ENCODE results near the gene STARD3. TPM values are rescaled to one million over a fixed set of nuclear protein-coding genes. Genes with fewer than 3 reads are reported as not detected.
A peak's percentile ranks its signal among the peaks of the same experiment; 100 is the strongest.

STARD3 gene
- total and polyA plus RNA-seq, 9 of the 15 experiments (the other 6 are each of a cell fraction or from before 2014, with no cell fraction given): 0.63 to 87.0 (median 46.0) TPM

DNA sequence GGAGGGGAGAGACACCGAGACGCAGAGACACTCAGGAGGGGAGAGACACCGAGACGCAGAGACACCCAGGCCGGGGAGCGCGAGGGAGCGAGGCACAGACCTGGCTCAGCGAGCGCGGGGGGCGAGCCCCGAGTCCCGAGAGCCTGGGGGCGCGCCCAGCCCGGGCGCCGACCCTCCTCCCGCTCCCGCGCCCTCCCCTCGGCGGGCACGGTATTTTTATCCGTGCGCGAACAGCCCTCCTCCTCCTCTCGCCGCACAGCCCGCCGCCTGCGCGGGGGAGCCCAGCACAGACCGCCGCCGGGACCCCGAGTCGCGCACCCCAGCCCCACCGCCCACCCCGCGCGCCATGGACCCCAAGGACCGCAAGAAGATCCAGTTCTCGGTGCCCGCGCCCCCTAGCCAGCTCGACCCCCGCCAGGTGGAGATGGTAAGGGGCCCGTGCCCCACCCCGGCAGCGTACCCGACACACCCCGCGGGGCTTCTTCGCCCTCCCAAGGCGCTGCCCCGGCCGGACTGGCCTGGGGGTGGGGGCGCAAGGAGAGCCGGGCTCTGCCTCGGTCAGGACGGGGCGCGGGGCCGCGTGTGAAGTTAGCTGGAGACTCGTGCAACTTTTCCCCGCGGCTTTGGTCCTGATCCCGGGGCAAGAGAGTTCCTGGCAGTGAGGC, 9.8 kb upstream of the STARD3 start:
- peaks cover 1 to 44% of the 10 kb centered on the region in 2 experiments; a peak in 2 of 5 replicates for H3K4me1 ChIP-seq (replicated peaks in 1 of 2; ENCODE audit: control insufficient read depth in 2 of 2, insufficient read depth in 2 of 2, low read length in 2 of 2)
- H3K9me1 ChIP-seq (ENCODE audit: control insufficient read depth, insufficient read depth, low read length): no peaks in the 10 kb centered on the region
- no peaks in the 10 kb centered on the region for H4K20me1 ChIP-seq (replicated peaks; ENCODE audit: control insufficient read depth, insufficient read depth, low read length)
- in situ Hi-C loops (cut with MboI) (no loop called here), intact Hi-C loops (cut with micrococcal nuclease) (no loop called here)
- DNase-seq (ENCODE audit: extremely low read depth in 1 of 4, low spot score in 3 of 4) (no peak), FAIRE-seq (no peak), ATAC-seq (no peak)
- POLR2A ChIA-PET: interaction anchor here (0.8 to 1.6 kb wide), 3 partner anchors 10 to 95 kb away, joined by 3 to 7 read pairs (median 4); no protein-coding TSS in a partner anchor
- WGBS (ENCODE audit: insufficient coverage, low coverage, missing lambda C conversion rate): 77% methylated on average over 5 of the region's 72 CpGs
- H3K4me2 ChIP-seq (ENCODE audit: insufficient read depth, low read length): no peak overlapping the region
- no peaks in the 10 kb centered on the region for H3K9me3 ChIP-seq (replicated peaks; ENCODE audit: control insufficient read depth, insufficient read depth, low read depth, low read length)
- no peak overlapping the region for H3K4me3 ChIP-seq
- no peaks in the 10 kb centered on the region for H3K79me2 ChIP-seq (ENCODE audit: control insufficient read depth, insufficient read depth, low read length)
- 0 out of 4 replicates have a peak overlapping the region, but pooled peaks of 1 of the 2 experiments have one; percentile 76 for H3K9ac ChIP-seq (ENCODE audit: insufficient read depth in 1 of 2, low read depth in 2 of 2, low read length in 2 of 2)
- TF ChIP-seq BRCA1 (IDR thresholded peaks at IDR 0.05): no peak
- TF ChIP-seq BRCA1 (CRISPR knock-in tag; IDR thresholded peaks at IDR 0.05): no peak
- TF ChIP-seq KDM1A (IDR thresholded peaks at IDR 0.05): no peak
- no peak for TF ChIP-seq XRCC3 (IDR thresholded peaks at IDR 0.05)
- TF ChIP-seq CBFA2T2 (conservative IDR thresholded peaks at IDR 0.05): no peak
- no peak for TF ChIP-seq RB1 (IDR thresholded peaks at IDR 0.05; ENCODE audit: low read depth)
- TF ChIP-seq ZFX (CRISPR knock-in tag; IDR thresholded peaks at IDR 0.05): no peak
- TF ChIP-seq KLF13 (tag; IDR thresholded peaks at IDR 0.05; ENCODE audit: borderline replicate concordance, low read depth): no peak
- TF ChIP-seq, protein P1, sequence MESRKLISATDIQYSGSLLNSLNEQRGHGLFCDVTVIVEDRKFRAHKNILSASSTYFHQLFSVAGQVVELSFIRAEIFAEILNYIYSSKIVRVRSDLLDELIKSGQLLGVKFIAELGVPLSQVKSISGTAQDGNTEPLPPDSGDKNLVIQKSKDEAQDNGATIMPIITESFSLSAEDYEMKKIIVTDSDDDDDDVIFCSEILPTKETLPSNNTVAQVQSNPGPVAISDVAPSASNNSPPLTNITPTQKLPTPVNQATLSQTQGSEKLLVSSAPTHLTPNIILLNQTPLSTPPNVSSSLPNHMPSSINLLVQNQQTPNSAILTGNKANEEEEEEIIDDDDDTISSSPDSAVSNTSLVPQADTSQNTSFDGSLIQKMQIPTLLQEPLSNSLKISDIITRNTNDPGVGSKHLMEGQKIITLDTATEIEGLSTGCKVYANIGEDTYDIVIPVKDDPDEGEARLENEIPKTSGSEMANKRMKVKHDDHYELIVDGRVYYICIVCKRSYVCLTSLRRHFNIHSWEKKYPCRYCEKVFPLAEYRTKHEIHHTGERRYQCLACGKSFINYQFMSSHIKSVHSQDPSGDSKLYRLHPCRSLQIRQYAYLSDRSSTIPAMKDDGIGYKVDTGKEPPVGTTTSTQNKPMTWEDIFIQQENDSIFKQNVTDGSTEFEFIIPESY (CRISPR knock-in tag; IDR thresholded peaks at IDR 0.05): no peak
- TF ChIP-seq POLR3G (IDR thresholded peaks at IDR 0.05; ENCODE audit: extremely low read depth, insufficient read length, insufficient replicate concordance): no peak
- TF ChIP-seq IRF2 (CRISPR knock-in tag; IDR thresholded peaks at IDR 0.05): no peak
- TF ChIP-seq, protein P2, sequence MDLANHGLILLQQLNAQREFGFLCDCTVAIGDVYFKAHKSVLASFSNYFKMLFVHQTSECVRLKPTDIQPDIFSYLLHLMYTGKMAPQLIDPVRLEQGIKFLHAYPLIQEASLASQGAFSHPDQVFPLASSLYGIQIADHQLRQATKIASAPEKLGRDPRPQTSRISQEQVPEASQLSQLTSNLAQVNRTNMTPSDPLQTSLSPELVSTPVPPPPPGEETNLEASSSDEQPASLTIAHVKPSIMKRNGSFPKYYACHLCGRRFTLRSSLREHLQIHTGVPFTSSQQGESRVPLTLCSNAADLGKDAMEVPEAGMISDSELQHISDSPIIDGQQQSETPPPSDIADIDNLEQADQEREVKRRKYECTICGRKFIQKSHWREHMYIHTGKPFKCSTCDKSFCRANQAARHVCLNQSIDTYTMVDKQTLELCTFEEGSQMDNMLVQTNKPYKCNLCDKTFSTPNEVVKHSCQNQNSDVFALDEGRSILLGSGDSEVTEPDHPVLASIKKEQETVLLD (IDR thresholded peaks at IDR 0.05): no peak
- TF ChIP-seq TAF15 (IDR thresholded peaks at IDR 0.05; ENCODE audit: low read depth, low read length): no peak
- TF ChIP-seq ZNF212 (CRISPR knock-in tag; IDR thresholded peaks at IDR 0.05): no peak
- no peak for TF ChIP-seq NR2C2 (CRISPR knock-in tag; IDR thresholded peaks at IDR 0.05)
- TF ChIP-seq NR2C2 (tag; IDR thresholded peaks at IDR 0.05): no peak
- H3K27me3 ChIP-seq (ENCODE audit: control insufficient read depth in 2 of 2, insufficient read depth in 2 of 2, low read length in 2 of 2): no peaks in the 10 kb centered on the region
- no peak overlapping the region for H2AFZ ChIP-seq (ENCODE audit: low read depth, low read length)
- CTCF ChIA-PET (ENCODE audit: low intra/inter-chr PET ratio): no interaction called here
- no peaks in the 10 kb centered on the region for H3K36me3 ChIP-seq (ENCODE audit: control insufficient read depth, insufficient read depth, low read length)
- H3K27ac ChIP-seq (ENCODE audit: extremely low read depth, low read depth, low read length): no peak overlapping the region
- no TSS peak for BruUV-seq (replicated peaks)
